ENCODE measurements around the gene EBLN1. TPM values are rescaled to one million over a fixed set of nuclear protein-coding genes. Genes with fewer than 3 reads are reported as not detected.

EBLN1 gene
- total and polyA plus RNA-seq, 2 of the 13 experiments (the other 11 are each of a cell fraction or from before 2014, with no cell fraction given), result not detected

GRCh38 chr10:22228943-22229801 is 11.4 kb upstream of the EBLN1 start (continued):
- TF ChIP-seq ELK4 (CRISPR knock-in tag; IDR thresholded peaks at IDR 0.05; ENCODE audit: borderline replicate concordance), result no peak
- no peak for TF ChIP-seq MAFK (conservative IDR thresholded peaks at IDR 0.05 in 1 of 2, IDR thresholded peaks at IDR 0.05 in 1 of 2; ENCODE audit: low read length in 2 of 2)
- TF ChIP-seq GATAD2A (CRISPR knock-in tag; IDR thresholded peaks at IDR 0.05), result peak; percentile 75
- no peak for TF ChIP-seq AGO2 (optimal IDR thresholded peaks at IDR 0.05; ENCODE audit: low read depth, low read length)
- TF ChIP-seq RBFOX2 (IDR thresholded peaks at IDR 0.05; ENCODE audit: low read depth, low read length), result no peak
- no peak for TF ChIP-seq ZFP37 (CRISPR knock-in tag; IDR thresholded peaks at IDR 0.05; ENCODE audit: borderline replicate concordance)
- TF ChIP-seq ZNF580 (CRISPR knock-in tag; IDR thresholded peaks at IDR 0.05; ENCODE audit: borderline replicate concordance, low read depth), result peak; percentile 92; the same call in 1 of the 2 replicates
- TF ChIP-seq ZBTB34 (CRISPR knock-in tag; IDR thresholded peaks at IDR 0.05), result peak; percentile 51; the same call in 1 of the 2 replicates
- TF ChIP-seq ZNF740 (CRISPR knock-in tag; IDR thresholded peaks at IDR 0.05), result 0 out of 2 replicates have a peak, but pooled peaks have one; percentile 36
- no peak for TF ChIP-seq ZBTB42 (CRISPR knock-in tag; IDR thresholded peaks at IDR 0.05)
- TF ChIP-seq ERF (CRISPR knock-in tag; IDR thresholded peaks at IDR 0.05), result peak; percentile 62; the same call in 1 of the 2 replicates
- TF ChIP-seq HMG20A (CRISPR knock-in tag; IDR thresholded peaks at IDR 0.05; ENCODE audit: borderline replicate concordance), result no peak
- TF ChIP-seq CREB1 (IDR thresholded peaks at IDR 0.05), result no peak
- no peak for TF ChIP-seq CREB1 (CRISPR knock-in tag; IDR thresholded peaks at IDR 0.05)
- peak; percentile 74; the same call in 1 of the 2 replicates for TF ChIP-seq ZBED4 (CRISPR knock-in tag; IDR thresholded peaks at IDR 0.05; ENCODE audit: borderline replicate concordance)
- peak; percentile 76 for TF ChIP-seq THAP11 (CRISPR knock-in tag; IDR thresholded peaks at IDR 0.05)
- no peak for TF ChIP-seq DPF2 (CRISPR knock-in tag; IDR thresholded peaks at IDR 0.05; ENCODE audit: borderline replicate concordance, low read depth)
- TF ChIP-seq THYN1 (CRISPR knock-in tag; IDR thresholded peaks at IDR 0.05; ENCODE audit: borderline replicate concordance, low read depth), result 0 out of 2 replicates have a peak, but pooled peaks have one; percentile 59
- no peak for TF ChIP-seq ZNF253 (CRISPR knock-in tag; IDR thresholded peaks at IDR 0.05; ENCODE audit: borderline replicate concordance)
- no peak for TF ChIP-seq ZNF282 (IDR thresholded peaks at IDR 0.05; ENCODE audit: partially characterized antibody)
- TF ChIP-seq CC2D1A (CRISPR knock-in tag; IDR thresholded peaks at IDR 0.05), result no peak
- no peak for TF ChIP-seq EHMT2 (IDR thresholded peaks at IDR 0.05; ENCODE audit: borderline replicate concordance, low read depth, low read length)
